HL-60 (cell line): ENCODE data around the gene ARL6.

ENCODE experiments used
- SPI1 ChIP-seq: IDR thresholded peaks from 2 replicates; pipeline ENCODE4 v1.6.1; 2012; ENCODE audit warnings: low read depth, mild to moderate bottlenecking, borderline replicate concordance
- TF ChIP-seq, protein P1 (sequence below): IDR thresholded peaks from one replicate; pipeline ENCODE4 v1.5.1; 2011; ENCODE audit warnings: low read length, control low read depth, inconsistent platforms; ENCODE audit not compliant: insufficient read depth

DNA sequence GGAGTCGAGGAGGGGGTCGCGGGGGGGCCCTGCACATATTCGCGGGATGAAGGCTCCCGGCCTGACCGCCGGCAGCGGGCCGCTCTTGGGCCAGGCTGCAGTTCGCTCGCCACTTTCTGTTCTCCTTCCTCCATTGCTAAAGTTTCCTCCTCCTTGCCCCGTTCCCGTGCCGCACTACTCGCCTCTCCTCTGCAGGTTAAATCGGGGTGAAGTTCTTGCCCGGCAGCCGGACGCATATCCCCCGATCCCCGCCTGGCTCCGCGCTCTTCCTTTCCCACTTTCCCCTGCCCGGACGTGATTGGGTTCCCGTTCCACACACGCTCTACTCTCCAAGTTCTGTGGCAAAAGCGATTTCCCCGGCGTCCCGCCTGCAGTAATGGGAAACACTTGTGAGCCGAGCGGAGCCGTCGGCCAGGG is 57.8 kb downstream of the ARL6 start:
- TF ChIP-seq, protein P1, sequence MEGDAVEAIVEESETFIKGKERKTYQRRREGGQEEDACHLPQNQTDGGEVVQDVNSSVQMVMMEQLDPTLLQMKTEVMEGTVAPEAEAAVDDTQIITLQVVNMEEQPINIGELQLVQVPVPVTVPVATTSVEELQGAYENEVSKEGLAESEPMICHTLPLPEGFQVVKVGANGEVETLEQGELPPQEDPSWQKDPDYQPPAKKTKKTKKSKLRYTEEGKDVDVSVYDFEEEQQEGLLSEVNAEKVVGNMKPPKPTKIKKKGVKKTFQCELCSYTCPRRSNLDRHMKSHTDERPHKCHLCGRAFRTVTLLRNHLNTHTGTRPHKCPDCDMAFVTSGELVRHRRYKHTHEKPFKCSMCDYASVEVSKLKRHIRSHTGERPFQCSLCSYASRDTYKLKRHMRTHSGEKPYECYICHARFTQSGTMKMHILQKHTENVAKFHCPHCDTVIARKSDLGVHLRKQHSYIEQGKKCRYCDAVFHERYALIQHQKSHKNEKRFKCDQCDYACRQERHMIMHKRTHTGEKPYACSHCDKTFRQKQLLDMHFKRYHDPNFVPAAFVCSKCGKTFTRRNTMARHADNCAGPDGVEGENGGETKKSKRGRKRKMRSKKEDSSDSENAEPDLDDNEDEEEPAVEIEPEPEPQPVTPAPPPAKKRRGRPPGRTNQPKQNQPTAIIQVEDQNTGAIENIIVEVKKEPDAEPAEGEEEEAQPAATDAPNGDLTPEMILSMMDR = no peak
- TF ChIP-seq SPI1 = no peak
